ENCODE data around the gene VSIG10L2.

GRCh38 chr11:125968354-125968753 lies 22.5 kb downstream of the VSIG10L2 start:
- TF ChIP-seq CREB5 (CRISPR knock-in tag; IDR thresholded peaks at IDR 0.05; ENCODE audit: low read depth) (no peak), CSDC2 (CRISPR knock-in tag; IDR thresholded peaks at IDR 0.05) (no peak), ARNTL (CRISPR knock-in tag; IDR thresholded peaks at IDR 0.05; ENCODE audit: borderline replicate concordance, low read depth) (no peak), GLIS3 (CRISPR knock-in tag; IDR thresholded peaks at IDR 0.05) (no peak), ISL1 (CRISPR knock-in tag; IDR thresholded peaks at IDR 0.05) (no peak), ZFP3 (CRISPR knock-in tag; IDR thresholded peaks at IDR 0.05) (no peak), ZNF70 (CRISPR knock-in tag; IDR thresholded peaks at IDR 0.05) (no peak), CSRNP3 (CRISPR knock-in tag; IDR thresholded peaks at IDR 0.05) (no peak), PATZ1 (CRISPR knock-in tag; IDR thresholded peaks at IDR 0.05; ENCODE audit: borderline replicate concordance) (no peak), TSHZ2 (CRISPR knock-in tag; IDR thresholded peaks at IDR 0.05) (no peak), BACH2 (CRISPR knock-in tag; IDR thresholded peaks at IDR 0.05; ENCODE audit: borderline replicate concordance) (no peak), ZFP30 (CRISPR knock-in tag; IDR thresholded peaks at IDR 0.05) (no peak)

Data from SK-N-SH treated with all-trans-retinoic acid at 6 μM for 48 hours (cell line).